ENCODE results near the gene PRR36. TPM values are rescaled to one million over a fixed set of nuclear protein-coding genes. Genes with fewer than 3 reads are reported as not detected.

The PRR36 gene
- polyA plus RNA-seq, 2 of the 4 experiments (the other 2 are of a cell fraction): 0.04 to 0.35 TPM

DNA sequence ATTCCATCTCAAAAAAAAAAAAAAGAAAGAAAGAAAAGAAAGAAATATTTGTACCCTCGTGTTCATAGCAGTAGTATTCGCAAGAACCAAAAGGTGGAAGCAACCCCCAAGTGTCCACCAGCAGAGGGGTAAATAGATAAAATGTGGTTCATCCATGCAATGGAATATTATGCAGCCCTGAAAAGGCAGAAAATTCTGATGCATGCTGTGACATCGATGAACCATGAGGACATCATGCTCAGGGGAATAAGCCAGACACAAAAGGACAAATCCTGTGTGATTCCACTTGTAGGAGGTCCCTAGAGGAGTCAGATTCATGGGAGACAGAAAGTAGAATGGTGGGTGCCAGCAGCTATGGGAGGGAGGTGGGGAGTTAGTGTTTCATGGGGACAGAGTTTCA is 7.7 kb upstream of the PRR36 start:
- Histone ChIP-seq H3K4me2 (no peak overlapping the region), H3K27ac (no peak overlapping the region), H3K9me3 (no peaks in the 10 kb centered on the region), H3K4me3 (no peak overlapping the region), H3K4me1 (0 out of 3 replicates have a peak, but pooled peaks cover 3% of the 10 kb centered on the region)
- ATAC-seq: no peak
- WGBS (ENCODE audit: missing lambda C conversion rate): 25% methylated on average over 3 of the region's 3 CpGs
- no peak for DNase-seq (ENCODE audit: low read depth in 1 of 2, low spot score in 1 of 2)
- POLR2A ChIA-PET: no interaction called here
- TF ChIP-seq RFX5 (IDR thresholded peaks at IDR 0.05) (no peak), RCOR1 (IDR thresholded peaks at IDR 0.05; ENCODE audit: low read depth, low read length) (no peak), FOXS1 (CRISPR knock-in tag; IDR thresholded peaks at IDR 0.05) (no peak)
- CTCF ChIA-PET: interaction anchor here (2.1 kb wide), 1 partner anchor 13 kb away, joined by 10 read pairs; no protein-coding TSS in a partner anchor
- no peak for FAIRE-seq

DNA sequence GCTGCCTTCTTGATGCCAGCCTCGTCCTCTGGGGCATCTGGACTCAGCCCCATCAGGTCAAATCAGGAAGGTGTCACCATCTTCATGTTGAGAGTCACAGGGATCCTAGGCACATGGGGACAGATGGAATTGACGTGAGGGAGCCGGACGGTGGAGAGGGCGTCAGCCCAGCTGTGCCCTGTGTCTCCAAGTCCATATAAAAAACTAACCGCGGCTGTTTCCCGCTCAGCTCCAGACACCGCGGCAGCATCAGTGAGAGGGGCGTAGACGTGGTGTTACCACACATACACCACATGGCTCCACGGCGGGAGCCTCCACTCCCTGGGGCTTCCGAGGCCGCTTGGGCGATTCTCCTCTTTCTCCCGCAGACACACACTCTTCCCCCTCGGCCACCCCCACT is 5.6 kb upstream of the PRR36 start:
- Histone ChIP-seq H3K9me3 (no peaks in the 10 kb centered on the region), H3K27ac (no peak overlapping the region), H3K4me1 (0 out of 3 replicates have a peak, but pooled peaks cover 3% of the 10 kb centered on the region), H3K4me2 (no peak overlapping the region), H3K4me3 (no peak overlapping the region)
- TF ChIP-seq HDAC2 (IDR thresholded peaks at IDR 0.05) (no peak), EHMT2 (IDR thresholded peaks at IDR 0.05; ENCODE audit: low read depth) (no peak), FOSL2 (IDR thresholded peaks at IDR 0.05) (no peak), FOSL2 (CRISPR knock-in tag; IDR thresholded peaks at IDR 0.05) (no peak), RFX5 (IDR thresholded peaks at IDR 0.05) (no peak), TP53 (CRISPR knock-in tag; IDR thresholded peaks at IDR 0.05) (no peak), GATA3 (IDR thresholded peaks at IDR 0.05; ENCODE audit: borderline replicate concordance) (no peak), POLR2AphosphoS2 (conservative IDR thresholded peaks at IDR 0.05; ENCODE audit: low read length) (no peak), MYC (IDR thresholded peaks at IDR 0.05; ENCODE audit: borderline replicate concordance, low read length) (no peak), PHF8 (IDR thresholded peaks at IDR 0.05; ENCODE audit: borderline replicate concordance, low read depth) (no peak), JUN (IDR thresholded peaks at IDR 0.05) (no peak)
- TF ChIP-seq, protein P1, sequence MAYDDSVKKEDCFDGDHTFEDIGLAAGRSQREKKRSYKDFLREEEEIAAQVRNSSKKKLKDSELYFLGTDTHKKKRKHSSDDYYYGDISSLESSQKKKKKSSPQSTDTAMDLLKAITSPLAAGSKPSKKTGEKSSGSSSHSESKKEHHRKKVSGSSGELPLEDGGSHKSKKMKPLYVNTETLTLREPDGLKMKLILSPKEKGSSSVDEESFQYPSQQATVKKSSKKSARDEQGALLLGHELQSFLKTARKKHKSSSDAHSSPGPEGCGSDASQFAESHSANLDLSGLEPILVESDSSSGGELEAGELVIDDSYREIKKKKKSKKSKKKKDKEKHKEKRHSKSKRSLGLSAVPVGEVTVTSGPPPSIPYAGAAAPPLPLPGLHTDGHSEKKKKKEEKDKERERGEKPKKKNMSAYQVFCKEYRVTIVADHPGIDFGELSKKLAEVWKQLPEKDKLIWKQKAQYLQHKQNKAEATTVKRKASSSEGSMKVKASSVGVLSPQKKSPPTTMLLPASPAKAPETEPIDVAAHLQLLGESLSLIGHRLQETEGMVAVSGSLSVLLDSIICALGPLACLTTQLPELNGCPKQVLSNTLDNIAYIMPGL (CRISPR knock-in tag; IDR thresholded peaks at IDR 0.05; ENCODE audit: borderline replicate concordance): no peak
- TF ChIP-seq, protein P2, sequence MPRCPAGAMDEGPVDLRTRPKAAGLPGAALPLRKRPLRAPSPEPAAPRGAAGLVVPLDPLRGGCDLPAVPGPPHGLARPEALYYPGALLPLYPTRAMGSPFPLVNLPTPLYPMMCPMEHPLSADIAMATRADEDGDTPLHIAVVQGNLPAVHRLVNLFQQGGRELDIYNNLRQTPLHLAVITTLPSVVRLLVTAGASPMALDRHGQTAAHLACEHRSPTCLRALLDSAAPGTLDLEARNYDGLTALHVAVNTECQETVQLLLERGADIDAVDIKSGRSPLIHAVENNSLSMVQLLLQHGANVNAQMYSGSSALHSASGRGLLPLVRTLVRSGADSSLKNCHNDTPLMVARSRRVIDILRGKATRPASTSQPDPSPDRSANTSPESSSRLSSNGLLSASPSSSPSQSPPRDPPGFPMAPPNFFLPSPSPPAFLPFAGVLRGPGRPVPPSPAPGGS (IDR thresholded peaks at IDR 0.05): no peak
- ATAC-seq: 0 out of 6 replicates have a peak, but pooled peaks of 1 of the 2 experiments have one; percentile 24
- no peak for DNase-seq (ENCODE audit: low read depth in 1 of 2, low spot score in 1 of 2)
- WGBS (ENCODE audit: missing lambda C conversion rate): 88% methylated on average over 19 of the region's 19 CpGs
- POLR2A ChIA-PET: no interaction called here
- CTCF ChIA-PET: interaction anchor here (2.8 kb wide), 1 partner anchor 11 kb away, joined by 11 read pairs; no protein-coding TSS in a partner anchor
- no peak for FAIRE-seq

DNA sequence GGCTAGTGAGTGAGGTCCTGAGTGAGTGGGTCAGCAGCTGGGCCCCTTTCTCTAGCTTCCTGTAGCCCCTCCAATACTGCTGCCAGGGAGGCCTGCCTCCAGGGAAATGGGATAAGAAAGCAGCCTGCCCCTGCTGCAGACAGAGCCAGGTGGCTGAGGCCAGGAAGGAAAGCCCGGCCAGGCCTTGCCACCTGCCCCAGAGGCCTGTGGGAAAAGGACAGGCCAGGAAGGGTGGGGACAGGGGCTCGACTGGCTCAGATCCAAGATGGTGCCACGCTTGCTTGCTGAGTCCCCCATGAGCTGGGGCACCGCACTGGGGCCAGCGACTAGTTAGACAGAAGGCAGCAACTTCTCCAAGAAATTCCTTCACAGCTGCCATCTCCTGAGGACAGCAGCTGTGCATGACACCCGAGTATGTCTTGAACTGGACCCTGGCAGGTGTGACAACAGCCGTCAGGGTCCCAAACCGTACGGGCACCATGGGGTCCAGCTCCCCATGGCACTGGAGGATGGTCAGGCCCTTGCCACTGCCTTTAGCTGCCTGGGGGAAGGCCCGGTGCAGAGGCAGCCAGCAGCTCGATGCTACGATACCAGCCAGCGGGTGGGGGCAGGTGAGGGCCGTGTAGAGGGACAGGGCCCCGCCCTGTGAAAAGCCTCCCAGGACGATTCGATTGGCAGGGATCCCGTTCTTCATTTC is 5.1 kb upstream of the PRR36 start:
- no peak for FAIRE-seq
- WGBS (ENCODE audit: missing lambda C conversion rate): 41% methylated on average over 5 of the region's 18 CpGs
- TF ChIP-seq ESRRA (IDR thresholded peaks at IDR 0.05; ENCODE audit: borderline replicate concordance, low read length): no peak
- no peak for TF ChIP-seq POLR2A (IDR thresholded peaks at IDR 0.05; ENCODE audit: low read length)
- no peak for TF ChIP-seq RCOR1 (IDR thresholded peaks at IDR 0.05; ENCODE audit: low read depth, low read length)
- TF ChIP-seq EP300 (IDR thresholded peaks at IDR 0.05): no peak
- TF ChIP-seq POLR2AphosphoS2 (conservative IDR thresholded peaks at IDR 0.05; ENCODE audit: low read length): no peak
- TF ChIP-seq, protein P3, sequence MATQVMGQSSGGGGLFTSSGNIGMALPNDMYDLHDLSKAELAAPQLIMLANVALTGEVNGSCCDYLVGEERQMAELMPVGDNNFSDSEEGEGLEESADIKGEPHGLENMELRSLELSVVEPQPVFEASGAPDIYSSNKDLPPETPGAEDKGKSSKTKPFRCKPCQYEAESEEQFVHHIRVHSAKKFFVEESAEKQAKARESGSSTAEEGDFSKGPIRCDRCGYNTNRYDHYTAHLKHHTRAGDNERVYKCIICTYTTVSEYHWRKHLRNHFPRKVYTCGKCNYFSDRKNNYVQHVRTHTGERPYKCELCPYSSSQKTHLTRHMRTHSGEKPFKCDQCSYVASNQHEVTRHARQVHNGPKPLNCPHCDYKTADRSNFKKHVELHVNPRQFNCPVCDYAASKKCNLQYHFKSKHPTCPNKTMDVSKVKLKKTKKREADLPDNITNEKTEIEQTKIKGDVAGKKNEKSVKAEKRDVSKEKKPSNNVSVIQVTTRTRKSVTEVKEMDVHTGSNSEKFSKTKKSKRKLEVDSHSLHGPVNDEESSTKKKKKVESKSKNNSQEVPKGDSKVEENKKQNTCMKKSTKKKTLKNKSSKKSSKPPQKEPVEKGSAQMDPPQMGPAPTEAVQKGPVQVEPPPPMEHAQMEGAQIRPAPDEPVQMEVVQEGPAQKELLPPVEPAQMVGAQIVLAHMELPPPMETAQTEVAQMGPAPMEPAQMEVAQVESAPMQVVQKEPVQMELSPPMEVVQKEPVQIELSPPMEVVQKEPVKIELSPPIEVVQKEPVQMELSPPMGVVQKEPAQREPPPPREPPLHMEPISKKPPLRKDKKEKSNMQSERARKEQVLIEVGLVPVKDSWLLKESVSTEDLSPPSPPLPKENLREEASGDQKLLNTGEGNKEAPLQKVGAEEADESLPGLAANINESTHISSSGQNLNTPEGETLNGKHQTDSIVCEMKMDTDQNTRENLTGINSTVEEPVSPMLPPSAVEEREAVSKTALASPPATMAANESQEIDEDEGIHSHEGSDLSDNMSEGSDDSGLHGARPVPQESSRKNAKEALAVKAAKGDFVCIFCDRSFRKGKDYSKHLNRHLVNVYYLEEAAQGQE (IDR thresholded peaks at IDR 0.05): no peak
- TF ChIP-seq JUN (IDR thresholded peaks at IDR 0.05): no peak
- TF ChIP-seq, protein P4, sequence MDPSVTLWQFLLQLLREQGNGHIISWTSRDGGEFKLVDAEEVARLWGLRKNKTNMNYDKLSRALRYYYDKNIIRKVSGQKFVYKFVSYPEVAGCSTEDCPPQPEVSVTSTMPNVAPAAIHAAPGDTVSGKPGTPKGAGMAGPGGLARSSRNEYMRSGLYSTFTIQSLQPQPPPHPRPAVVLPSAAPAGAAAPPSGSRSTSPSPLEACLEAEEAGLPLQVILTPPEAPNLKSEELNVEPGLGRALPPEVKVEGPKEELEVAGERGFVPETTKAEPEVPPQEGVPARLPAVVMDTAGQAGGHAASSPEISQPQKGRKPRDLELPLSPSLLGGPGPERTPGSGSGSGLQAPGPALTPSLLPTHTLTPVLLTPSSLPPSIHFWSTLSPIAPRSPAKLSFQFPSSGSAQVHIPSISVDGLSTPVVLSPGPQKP (IDR thresholded peaks at IDR 0.05; ENCODE audit: low read depth, low read length): no peak
- TF ChIP-seq JUNB (IDR thresholded peaks at IDR 0.05): no peak
- no peak for TF ChIP-seq TFCP2L1 (CRISPR knock-in tag; IDR thresholded peaks at IDR 0.05)
- TF ChIP-seq RAD21 (conservative IDR thresholded peaks at IDR 0.05 in 1 of 2, IDR thresholded peaks at IDR 0.05 in 1 of 2): no peak
- TF ChIP-seq ZFP36 (IDR thresholded peaks at IDR 0.05; ENCODE audit: borderline replicate concordance, partially characterized antibody): no peak
- TF ChIP-seq CHD2 (IDR thresholded peaks at IDR 0.05; ENCODE audit: low read length, partially characterized antibody): no peak

More for the DNA sequence above, 5.1 kb upstream of the PRR36 start:
- ATAC-seq (peak; percentile 24 to 32; a peak in 2 of 6 replicates), DNase-seq (ENCODE audit: low read depth in 1 of 2, low spot score in 1 of 2) (no peak)
- H3K4me2 ChIP-seq: no peak overlapping the region
- CTCF ChIA-PET: interaction anchor here (2.8 kb wide), 1 partner anchor 10 kb away, joined by 11 read pairs; no protein-coding TSS in a partner anchor
- H3K4me1 ChIP-seq: 0 out of 3 replicates have a peak, but pooled peaks cover 3% of the 10 kb centered on the region
- H3K9me3 ChIP-seq: no peaks in the 10 kb centered on the region
- POLR2A ChIA-PET: no interaction called here
- no peak overlapping the region for H3K4me3 ChIP-seq
- no peak overlapping the region for H3K27ac ChIP-seq
